IMR-90 (cell line): ENCODE measurements around the gene CHST3. TPM values are rescaled to one million over a fixed set of nuclear protein-coding genes. Genes with fewer than 3 reads are reported as not detected.

Experiments
- ATAC-seq: fragments of 200-7000 bp; cut with Tn5 transposase; 2 replicates; pipeline ENCODE4 v1.9.1; 2020; ENCODE audit warnings: low read depth, mild to moderate bottlenecking, moderate library complexity
- BruUV-seq: library from RNA; stranded (reverse); fragments of 400-500 nt; replicated peaks from 2 replicates; lab custom pipeline; 2021; lab: Mats Ljungman, UMichigan
- CTCF ChIA-PET: fragments of 300-600 bp; formaldehyde crosslinking; extraction: SDS; loops from one replicate; lab custom pipeline; 2021; ENCODE audit warnings: antibody characterized with exemption; lab: Yijun Ruan, JAX
- POLR2A ChIA-PET: fragments of 300-600 bp; sonication (Branson Sonifier 250); formaldehyde crosslinking; loops from one replicate; lab custom pipeline; 2022; ENCODE audit warnings: antibody characterized with exemption; ENCODE audit not compliant: unreplicated experiment; lab: Charles Lee
- DNase-seq: peaks from one replicate; pipeline ENCODE4 v3.0.0; 2013
- H2AFZ ChIP-seq: replicated peaks from 2 replicates; pipeline ENCODE3; 2013; ENCODE audit warnings: low read length, mild to moderate bottlenecking; ENCODE audit not compliant: poor library complexity
- H2AK5ac ChIP-seq: 2 replicates; pipeline ENCODE4 v1.6.1; 2013; ENCODE audit warnings: low read depth, low read length, inconsistent platforms
- H2AK9ac ChIP-seq: replicated peaks from 2 replicates; pipeline ENCODE3; 2013; ENCODE audit warnings: mild to moderate bottlenecking, low read depth, low read length, moderate library complexity; ENCODE audit not compliant: poor library complexity
- H2BK120ac ChIP-seq: 2 replicates; pipeline ENCODE4 v1.6.1; 2013; ENCODE audit warnings: low read depth, low read length, inconsistent platforms
- H2BK15ac ChIP-seq: 3 replicates; pipeline ENCODE4 v1.6.1; 2013; ENCODE audit warnings: low read depth, low read length, inconsistent platforms
- H2BK20ac ChIP-seq: 2 replicates; pipeline ENCODE4 v1.6.1; 2013; ENCODE audit warnings: low read depth, mild to moderate bottlenecking, inconsistent platforms, low read length, moderate library complexity
- H2BK5ac ChIP-seq: 2 replicates; pipeline ENCODE4 v1.6.1; 2013; ENCODE audit warnings: mild to moderate bottlenecking, low read depth, low read length, inconsistent platforms; ENCODE audit not compliant: poor library complexity, severe bottlenecking
- H3K14ac ChIP-seq: replicated peaks from 2 replicates; pipeline ENCODE4 v1.6.1; 2013; ENCODE audit warnings: low read depth, low read length, inconsistent platforms
- H3K18ac ChIP-seq: 2 replicates; pipeline ENCODE4 v1.6.1; 2013; ENCODE audit warnings: low read depth, low read length, control low read depth
- H3K23ac ChIP-seq: 2 replicates; pipeline ENCODE4 v1.6.1; 2013; ENCODE audit warnings: low read depth, low read length, inconsistent platforms
- H3K27ac ChIP-seq: 2 replicates; pipeline ENCODE4 v1.5.1; 2013; ENCODE audit warnings: mild to moderate bottlenecking, control low read depth, low read length; ENCODE audit not compliant: insufficient read depth
- H3K27me3 ChIP-seq: 2 replicates; pipeline ENCODE4 v1.6.1; 2013; ENCODE audit warnings: low read length; ENCODE audit not compliant: control insufficient read depth, insufficient read depth
- H3K36me3 ChIP-seq: 2 replicates; pipeline ENCODE4 v1.6.1; 2013; ENCODE audit warnings: low read length, mixed read lengths; ENCODE audit not compliant: control insufficient read depth, insufficient read depth
- H3K4ac ChIP-seq: 2 replicates; pipeline ENCODE4 v1.6.1; 2013; ENCODE audit warnings: low read depth, low read length, inconsistent platforms
- H3K4me1 ChIP-seq: 2 replicates; pipeline ENCODE4 v1.6.1; 2013; ENCODE audit warnings: low read length, mixed read lengths; ENCODE audit not compliant: control insufficient read depth, insufficient read depth
- H3K4me2 ChIP-seq: 2 replicates; pipeline ENCODE4 v1.6.1; 2013; ENCODE audit warnings: low read depth, mild to moderate bottlenecking, control low read depth, low read length, moderate library complexity
- H3K4me3 ChIP-seq: 2 replicates; pipeline ENCODE4 v1.5.1; 2013; ENCODE audit warnings: low read depth, mild to moderate bottlenecking, control low read depth, low read length, moderate library complexity; ENCODE audit not compliant: insufficient read depth
- H3K56ac ChIP-seq: 2 replicates; pipeline ENCODE4 v1.6.1; 2013; ENCODE audit warnings: low read length, inconsistent platforms; ENCODE audit not compliant: insufficient read depth; ENCODE audit errors: extremely low read depth
- H3K79me1 ChIP-seq, 2 experiments: 2 replicates each; pipeline ENCODE4 v1.6.1; 2013; ENCODE audit warnings: low read length in 2 of 2, inconsistent platforms in 1 of 2, low read depth in 1 of 2
- H3K9ac ChIP-seq: 2 replicates; pipeline ENCODE4 v1.6.1; 2013; ENCODE audit warnings: low read depth, low read length, control low read depth
- H3K9me1 ChIP-seq: 2 replicates; pipeline ENCODE4 v1.6.1; 2013; ENCODE audit warnings: low read length, inconsistent platforms; ENCODE audit not compliant: insufficient read depth
- H3K9me3 ChIP-seq: 2 replicates; pipeline ENCODE4 v1.6.1; 2013; ENCODE audit warnings: low read length; ENCODE audit not compliant: control insufficient read depth, insufficient read depth
- H4K20me1 ChIP-seq: 2 replicates; pipeline ENCODE4 v1.6.1; 2013; ENCODE audit warnings: low read length, inconsistent platforms; ENCODE audit not compliant: insufficient read depth
- H4K5ac ChIP-seq: 2 replicates; pipeline ENCODE4 v1.6.1; 2013; ENCODE audit warnings: mild to moderate bottlenecking, low read depth, low read length, control low read depth
- H4K8ac ChIP-seq, 2 experiments: 2 replicates each; pipeline ENCODE4 v1.6.1; 2013; ENCODE audit warnings: low read depth in 2 of 2, low read length in 2 of 2, control low read depth in 1 of 2, inconsistent platforms in 1 of 2
- H4K91ac ChIP-seq: 2 replicates; pipeline ENCODE4 v1.6.1; 2013; ENCODE audit warnings: low read depth, low read length, inconsistent platforms; ENCODE audit not compliant: insufficient read depth
- CEBPB ChIP-seq: IDR thresholded peaks from 2 replicates; pipeline ENCODE4 v1.6.1; 2012; ENCODE audit warnings: low read depth, low read length, improper control_type of control experiment
- MAFK ChIP-seq: IDR thresholded peaks from 2 replicates; pipeline ENCODE4 v1.6.1; 2012; ENCODE audit warnings: low read depth, low read length, improper control_type of control experiment
- POLR2A ChIP-seq: IDR thresholded peaks from 2 replicates; pipeline ENCODE4 v1.6.1; 2012; ENCODE audit warnings: mild to moderate bottlenecking, low read depth, low read length
- WGBS, 2 experiments: methylation state at CpG; one replicate each; pipeline versions ENCODE4 v1.1.5 to v1.1.7; 2013; ENCODE audit warnings: missing lambda C conversion rate in 2 of 2; ENCODE audit not compliant: insufficient read length in 1 of 2; ENCODE audit errors: extremely low coverage in 2 of 2; 5-methylcytosine and 5-hydroxymethylcytosine counted together
- dilution Hi-C: fragments of 300-500 bp; cut with HindIII; formaldehyde crosslinking; loops from one replicate; pipeline ENCODE4 v1.14.3; 2018; ENCODE audit warnings: low sequenced_read_pairs; ENCODE audit not compliant: unreplicated experiment
- in situ Hi-C: fragments of 300-500 bp; cut with MboI; formaldehyde crosslinking; loops from 3 replicates; pipeline ENCODE4 v1.14.3; 2019; ENCODE audit warnings: low sequenced_read_pairs, inconsistent platforms, mixed read lengths
- intact Hi-C: fragments of 100-400 bp; cut with micrococcal nuclease; formaldehyde crosslinking; loops from 2 replicates; pipeline ENCODE4 v1.10.0; 2022
- polyA plus RNA-seq, 3 experiments: library from polyadenylated mRNA; depleted of rRNA; stranded (reverse); fragments of >200 nt; gene quantifications; 2 replicates each; pipeline ENCODE4 v1.2.3, GENCODE V29; 2012; ENCODE audit warnings: low replicate concordance in 1 of 3
- total RNA-seq: library from RNA; depleted of rRNA; stranded (reverse); fragments of >200 nt; gene quantifications from 2 replicates; pipeline ENCODE4 v1.2.3, GENCODE V29; 2012

The CHST3 gene
- total and polyA plus RNA-seq, 2 of the 4 experiments (the other 2 are of a cell fraction): 8.6 to 9.0 TPM

DNA sequence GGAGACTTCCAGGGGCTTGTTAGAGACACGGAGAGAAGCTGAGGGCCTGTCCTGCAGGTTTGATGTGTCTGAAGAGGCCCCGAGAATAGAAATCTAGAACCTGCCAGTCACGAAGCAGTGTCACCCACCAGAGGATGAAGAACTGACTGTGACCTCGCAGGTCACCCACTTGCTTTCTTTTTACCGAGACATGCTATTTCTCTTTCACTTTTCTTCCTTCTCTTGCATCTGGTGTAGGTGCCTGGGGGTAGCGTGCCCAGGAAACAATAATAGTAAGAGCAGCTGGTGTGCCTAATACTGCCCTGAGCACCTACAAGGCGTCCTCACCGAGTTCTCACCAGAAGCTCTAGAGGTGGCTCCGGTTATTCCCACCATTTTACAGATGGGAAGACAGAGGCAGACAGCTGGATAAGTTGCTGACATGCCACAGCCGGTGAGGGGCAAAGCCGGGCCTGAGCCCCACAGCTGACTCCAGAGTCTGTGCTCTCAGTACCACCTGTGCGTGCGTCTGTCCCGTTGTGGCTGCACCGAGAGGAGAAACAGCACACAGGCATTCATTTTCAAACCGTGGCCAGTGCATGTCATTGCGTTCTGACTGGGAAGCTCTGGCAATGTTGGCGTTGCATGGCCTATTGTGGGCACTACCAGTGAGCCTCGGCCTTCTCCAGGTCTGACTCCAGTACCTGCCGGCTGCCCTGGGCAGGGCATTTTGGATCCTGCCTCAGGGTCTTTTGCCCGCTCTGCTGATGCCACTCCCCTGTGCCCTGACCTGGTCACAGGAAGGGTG lies 7.8 kb downstream of the CHST3 start:
- no peak overlapping the region for H2AK5ac ChIP-seq
- peaks cover 81% of the 10 kb centered on the region for H4K20me1 ChIP-seq
- no peak overlapping the region for H4K5ac ChIP-seq
- H3K4ac ChIP-seq: no peak overlapping the region; the same call in 1 of the 2 replicates
- no peak overlapping the region for H2BK15ac ChIP-seq
- no peak overlapping the region for H2BK5ac ChIP-seq
- ChIA-PET POLR2A (no interaction called here), CTCF (no interaction called here)
- ATAC-seq: no peak
- no peak overlapping the region for H4K8ac ChIP-seq
- H3K79me1 ChIP-seq: peaks cover 25 to 96% of the 10 kb centered on the region in 2 experiments; a peak in 3 of 4 replicates
- no TSS peak for BruUV-seq
- H4K91ac ChIP-seq: no peak overlapping the region
- in situ Hi-C loops: no loop called here
- H3K9me1 ChIP-seq: peaks cover 37% of the 10 kb centered on the region
- intact Hi-C loops: no loop called here
- H3K4me3 ChIP-seq: no peak overlapping the region
- H3K18ac ChIP-seq: no peak overlapping the region
- no peaks in the 10 kb centered on the region for H3K36me3 ChIP-seq
- H2AK9ac ChIP-seq: no peak overlapping the region
- 99% methylated on average over 13 of the region's 21 CpGs; no CpG with 5 or more reads in 1 of the 2 experiments for WGBS, 2 experiments
- no peak overlapping the region for H2AFZ ChIP-seq
- no peak overlapping the region for H3K56ac ChIP-seq
- TF ChIP-seq MAFK (no peak), CEBPB (no peak), POLR2A (no peak)
- peaks cover 30% of the 10 kb centered on the region for H3K4me1 ChIP-seq
- no peak overlapping the region for H3K4me2 ChIP-seq
- H3K9ac ChIP-seq: no peak overlapping the region
- H3K23ac ChIP-seq: no peak overlapping the region; the same call in 1 of the 2 replicates
- H3K27me3 ChIP-seq: no peaks in the 10 kb centered on the region
- no peak overlapping the region for H2BK120ac ChIP-seq
- no peak overlapping the region for H3K14ac ChIP-seq
- no peak overlapping the region for H3K27ac ChIP-seq
- H3K9me3 ChIP-seq: no peaks in the 10 kb centered on the region
- dilution Hi-C loops: no loop called here
- no peak for DNase-seq
- no peak overlapping the region for H2BK20ac ChIP-seq
